ELR (cell line): Measurements from ENCODE around the gene SEPTIN11.
"Not testable (repeated sequence)": the region's sequence is repeated elsewhere in the genome, so short reads cannot be mapped to it uniquely, and the experiment has no call there.

Source experiments
- DNase-seq: peaks from one replicate; pipeline ENCODE4 v3.0.0-alpha.2; 2015; ENCODE audit warnings: low read depth

The SEPTIN11 gene

DNA sequence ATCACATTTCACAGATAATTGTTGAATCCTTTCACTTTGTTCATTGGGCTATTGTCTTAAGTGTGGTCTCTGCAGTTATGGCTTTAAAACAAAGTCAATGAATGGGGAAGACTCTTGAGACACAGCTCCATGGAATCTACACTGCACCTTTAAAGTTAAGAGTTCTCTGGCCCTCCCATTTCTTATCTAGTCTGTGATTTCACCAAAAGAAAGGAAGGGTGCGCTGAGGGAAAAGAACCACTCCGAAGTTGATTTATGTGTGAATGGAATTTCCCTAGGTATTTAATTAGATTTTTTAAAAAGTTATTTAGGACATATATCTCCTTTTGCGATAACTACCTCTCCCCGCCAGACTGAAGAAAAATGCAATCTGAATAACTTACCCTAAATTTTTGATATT lies 2.5 kb downstream of the SEPTIN11 start:
- DNase-seq = no peak

DNA sequence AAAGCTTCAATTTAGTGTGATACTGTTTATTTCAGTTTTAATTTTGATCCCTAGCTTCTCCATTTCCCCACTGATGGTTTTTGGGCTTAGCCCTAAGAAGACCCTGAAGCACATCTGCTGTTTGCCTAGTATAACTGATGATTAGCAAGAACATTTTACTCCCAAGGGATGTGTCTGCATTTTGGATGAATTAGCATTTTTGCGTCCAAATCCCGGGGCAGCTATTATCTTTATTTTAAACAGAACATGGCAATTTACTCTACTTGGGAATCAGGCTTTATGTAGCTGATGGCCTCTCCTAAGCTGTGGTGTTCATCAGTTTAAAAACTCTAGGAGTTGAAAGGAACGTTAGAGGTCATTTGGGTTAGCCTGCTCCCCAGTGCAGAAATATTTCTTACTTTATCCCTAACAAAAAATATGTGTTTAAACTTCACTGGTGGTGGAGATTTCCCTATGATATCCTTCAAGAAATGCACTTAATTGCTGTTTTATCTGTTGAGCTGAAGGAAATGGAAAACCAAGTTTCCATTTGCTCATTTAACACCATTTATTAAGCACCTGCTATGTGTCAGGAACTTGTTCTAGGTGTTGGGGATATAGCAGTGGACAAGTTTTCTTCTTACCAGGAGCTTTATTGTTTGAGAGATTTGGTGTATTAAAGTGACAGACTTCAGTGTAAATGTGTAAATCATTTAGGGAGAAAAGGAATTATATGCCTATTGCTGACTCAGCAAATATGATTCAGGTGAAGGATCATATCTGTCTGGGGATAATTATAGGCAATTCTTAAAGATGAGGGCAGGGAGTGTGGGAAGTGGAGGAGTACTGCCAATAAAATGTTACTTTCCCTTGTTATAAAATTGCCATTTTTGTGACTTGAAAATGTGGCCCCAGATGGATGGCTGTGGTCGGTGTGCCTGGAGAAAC lies 3.4 kb downstream of the SEPTIN11 start:
- no peak for DNase-seq

DNA sequence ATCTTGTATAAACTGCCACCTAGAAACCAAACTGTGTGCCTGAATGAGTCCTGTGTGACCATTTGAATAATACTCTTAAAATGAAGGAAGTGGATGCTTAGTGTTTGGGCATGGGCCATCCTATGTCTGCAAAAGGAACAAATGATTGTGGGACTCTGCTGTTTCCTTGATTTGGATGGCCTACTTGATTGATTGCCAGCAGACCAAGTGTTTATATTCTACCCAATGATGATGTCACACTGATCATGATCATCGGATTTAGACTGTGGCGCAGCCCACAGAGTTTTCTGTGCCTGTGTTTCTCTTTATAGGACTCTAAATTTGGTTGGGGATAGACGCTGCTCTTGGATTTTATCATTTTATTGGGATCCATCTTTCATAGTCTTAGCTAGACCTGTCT lies 4.4 kb downstream of the SEPTIN11 start:
- no peak for DNase-seq

DNA sequence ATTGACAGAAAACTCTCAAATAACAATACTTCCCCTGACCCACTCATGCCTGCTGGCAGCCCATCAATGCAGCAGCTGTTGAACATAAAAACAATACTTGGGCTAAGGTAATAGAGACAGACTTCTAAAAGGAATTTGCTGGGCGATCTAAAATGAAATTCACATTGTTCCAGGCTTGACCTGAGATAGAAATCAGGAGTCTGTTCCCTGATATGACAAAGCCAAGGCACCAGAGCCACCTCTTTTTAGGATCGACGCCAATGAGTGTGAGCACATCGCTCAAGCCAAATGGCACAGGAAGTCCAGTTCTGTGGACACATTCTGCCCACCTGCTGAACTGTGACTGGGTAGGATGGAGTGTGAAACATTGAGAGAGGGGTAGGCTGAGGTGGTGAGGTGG lies 4.9 kb downstream of the SEPTIN11 start:
- no peak for DNase-seq

DNA sequence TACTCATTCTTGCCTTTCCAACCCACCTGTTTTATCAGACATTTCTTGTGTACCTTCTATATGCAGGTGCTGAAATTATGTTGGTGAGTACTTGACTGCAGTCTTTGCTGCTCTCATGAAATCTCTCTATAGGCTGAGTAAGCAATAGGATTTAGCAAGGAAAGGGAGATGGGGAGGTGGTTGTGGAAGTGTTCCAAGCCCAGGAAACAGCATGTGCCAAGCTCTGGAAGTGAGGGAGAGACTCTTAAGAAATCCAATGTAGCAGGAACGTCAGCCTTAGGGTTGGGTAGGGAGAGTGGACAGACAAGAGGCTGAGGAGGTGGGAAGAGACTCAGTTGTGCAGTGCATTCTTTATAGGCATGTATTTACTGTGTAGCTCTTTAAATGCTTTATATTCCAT lies 5.6 kb downstream of the SEPTIN11 start:
- no peak for DNase-seq

DNA sequence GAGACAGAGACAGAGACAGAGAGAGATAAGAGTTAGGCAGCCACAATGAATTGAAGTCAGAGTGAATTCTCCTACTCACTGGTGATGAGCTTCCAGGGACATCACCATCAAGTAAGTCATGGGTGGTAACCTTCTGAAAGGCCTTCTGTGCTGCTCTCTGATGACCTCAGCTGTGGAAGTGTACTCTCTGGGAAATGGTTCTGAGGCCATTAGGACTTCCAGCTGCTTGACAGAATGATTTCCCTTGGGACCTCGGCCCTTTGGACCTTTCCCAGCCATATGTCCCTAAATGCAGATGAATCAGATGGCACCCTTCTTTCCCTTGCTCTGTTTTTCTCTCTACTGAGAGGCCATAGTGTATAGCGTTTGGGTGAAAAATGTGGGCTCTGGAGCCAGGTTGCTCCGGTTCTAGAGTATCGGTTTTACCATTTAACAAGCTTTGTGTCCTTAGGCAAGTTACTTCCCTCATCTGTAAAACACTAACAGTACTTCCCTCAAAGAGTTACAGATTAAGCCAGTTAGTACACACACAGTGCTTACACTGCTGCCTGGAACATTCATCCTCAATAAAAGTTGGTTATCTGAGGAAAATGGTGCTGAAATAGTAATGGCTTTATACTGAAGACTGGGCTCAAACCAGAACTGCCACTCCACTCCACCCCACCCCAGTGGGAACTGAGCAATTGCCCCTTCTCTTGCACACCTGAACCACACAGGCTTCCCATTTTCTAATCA lies 7.6 kb downstream of the SEPTIN11 start:
- no peak for DNase-seq

DNA sequence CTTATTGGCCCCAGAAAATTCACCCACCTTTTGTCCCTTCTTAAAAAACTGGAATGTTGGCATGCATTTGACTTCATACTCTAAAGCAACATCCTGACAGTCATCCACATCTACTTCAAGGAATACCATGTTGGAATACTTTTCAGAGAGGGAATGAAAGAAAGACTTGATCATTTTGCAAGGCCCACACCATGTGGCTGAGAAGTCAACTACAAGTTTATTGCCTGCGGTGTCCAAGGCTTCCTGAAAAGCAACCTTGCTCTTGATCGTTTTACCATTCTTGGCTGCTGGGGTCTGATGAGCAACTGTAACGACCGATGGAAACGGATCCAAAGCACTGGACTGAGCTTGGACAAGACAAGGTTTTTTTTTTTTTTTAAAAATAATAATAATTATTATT lies 9.3 kb downstream of the SEPTIN11 start:
- DNase-seq = no peak

DNA sequence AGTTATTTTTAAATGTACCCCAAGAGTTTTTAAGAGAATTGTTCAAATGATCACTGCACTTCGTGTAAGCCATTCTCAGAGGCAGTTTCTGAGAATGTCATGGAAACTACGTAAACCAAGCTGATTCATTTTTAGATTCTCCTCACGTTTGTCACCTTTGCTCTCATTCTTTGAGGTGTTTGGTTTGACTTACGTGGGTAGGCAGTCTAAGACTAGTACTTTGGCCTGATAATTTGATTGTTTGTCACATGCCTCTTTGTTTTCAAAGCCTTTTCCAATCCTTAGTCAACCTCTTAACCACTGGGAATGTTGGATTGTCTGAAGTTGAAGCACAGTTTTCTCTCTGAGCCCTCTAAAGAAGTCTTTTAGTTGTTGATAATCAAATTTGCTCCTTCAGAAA lies 10.5 kb downstream of the SEPTIN11 start:
- peak; percentile 27 for DNase-seq

DNA sequence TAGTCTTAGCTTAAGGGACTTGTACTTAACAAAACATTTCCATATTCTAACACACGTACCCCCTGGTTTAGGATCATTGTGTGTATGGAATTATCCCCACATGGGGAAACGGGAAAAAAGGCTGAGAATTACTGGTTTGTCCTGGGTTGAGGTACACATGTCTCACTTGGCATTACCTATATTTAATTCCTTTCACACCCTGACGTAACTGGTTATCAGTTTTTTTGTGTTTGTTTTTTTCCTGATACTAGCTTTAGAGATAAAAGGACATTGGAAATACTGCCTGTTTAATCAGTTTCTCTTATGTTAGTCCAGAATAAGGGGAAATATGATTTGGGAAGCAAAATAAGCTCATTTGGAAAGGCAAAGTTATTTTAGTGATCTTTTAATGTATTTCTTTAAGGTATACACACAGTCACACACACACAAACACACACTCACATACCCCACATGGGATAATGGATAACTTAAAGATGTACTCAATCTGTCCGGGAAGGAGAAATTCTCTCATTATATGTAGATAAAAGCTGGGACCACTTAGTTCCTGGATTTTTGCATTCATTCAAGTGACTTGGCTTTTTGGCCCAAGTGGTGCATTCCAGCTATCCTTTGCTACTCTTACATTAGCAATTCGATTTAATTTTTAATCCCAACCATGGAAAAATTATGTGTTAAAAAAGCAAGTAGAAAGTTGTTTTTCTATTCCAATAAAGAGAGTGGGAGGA lies 13.0 kb downstream of the SEPTIN11 start:
- no peak for DNase-seq

DNA sequence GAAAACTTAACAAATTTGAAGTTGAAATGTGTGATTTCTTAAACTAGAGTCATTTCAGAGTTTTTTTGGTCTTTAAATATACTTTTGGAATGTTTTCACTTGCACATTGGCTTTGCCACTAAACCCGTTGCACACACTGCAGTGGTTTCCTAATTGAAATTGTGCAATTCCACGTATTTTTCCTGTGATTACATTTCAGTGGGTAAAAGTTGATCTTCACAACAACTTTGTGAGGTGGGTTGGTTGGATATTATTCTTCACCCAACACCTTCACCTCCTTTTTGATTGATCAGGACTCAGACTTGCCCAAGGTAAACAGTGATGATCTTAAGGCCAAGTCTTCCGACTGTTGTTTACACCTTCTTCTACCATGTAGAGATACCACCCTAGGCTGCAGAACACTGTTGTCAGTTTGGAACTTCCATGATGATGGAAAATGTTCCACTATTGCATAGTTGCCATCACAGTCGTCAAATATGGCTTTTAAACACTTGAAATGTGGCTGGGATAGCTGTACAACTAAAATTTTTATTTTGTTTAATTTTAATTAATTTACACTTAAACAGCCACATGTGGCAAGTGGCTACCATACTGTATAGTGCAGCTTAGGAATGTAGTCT lies 13.7 kb downstream of the SEPTIN11 start:
- no peak for DNase-seq

DNA sequence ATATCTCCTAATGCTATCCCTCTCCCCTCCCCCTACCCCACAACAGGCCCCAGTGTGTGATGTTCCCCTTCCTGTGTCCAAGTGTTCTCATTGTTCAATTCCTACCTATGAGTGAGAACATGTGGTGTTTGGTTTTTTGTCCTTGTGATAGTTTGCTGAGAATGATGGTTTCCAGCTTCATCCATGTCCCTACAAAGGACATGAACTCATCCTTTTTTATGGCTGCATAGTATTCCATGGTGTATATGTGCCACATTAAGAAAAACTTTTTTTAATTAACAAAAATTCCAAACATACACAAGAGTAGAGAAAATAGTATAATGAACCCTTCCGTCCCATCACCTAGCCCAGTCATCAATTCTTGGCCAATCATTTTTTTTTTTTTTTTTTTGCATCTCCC lies 14.4 kb downstream of the SEPTIN11 start:
- not testable (repeated sequence) for DNase-seq

DNA sequence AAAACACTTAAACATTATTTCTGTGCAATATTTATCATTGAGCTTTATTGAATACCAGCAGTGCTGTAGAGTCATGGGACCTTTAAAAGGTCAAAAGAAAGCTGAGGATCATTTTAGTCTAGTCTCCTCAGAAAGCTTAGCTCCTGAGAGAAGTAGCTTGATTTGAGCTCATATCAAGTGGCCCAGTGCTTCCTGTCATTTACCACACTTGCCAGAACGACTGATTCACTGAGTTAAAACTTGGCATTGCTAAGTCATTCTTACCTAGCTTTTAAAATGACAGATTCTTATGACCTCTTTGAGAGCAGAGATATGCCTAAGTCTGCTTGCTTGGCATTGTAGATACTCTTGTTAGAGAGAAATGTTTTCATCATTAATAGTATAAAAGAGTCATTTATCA lies 15.2 kb downstream of the SEPTIN11 start:
- no peak for DNase-seq

DNA sequence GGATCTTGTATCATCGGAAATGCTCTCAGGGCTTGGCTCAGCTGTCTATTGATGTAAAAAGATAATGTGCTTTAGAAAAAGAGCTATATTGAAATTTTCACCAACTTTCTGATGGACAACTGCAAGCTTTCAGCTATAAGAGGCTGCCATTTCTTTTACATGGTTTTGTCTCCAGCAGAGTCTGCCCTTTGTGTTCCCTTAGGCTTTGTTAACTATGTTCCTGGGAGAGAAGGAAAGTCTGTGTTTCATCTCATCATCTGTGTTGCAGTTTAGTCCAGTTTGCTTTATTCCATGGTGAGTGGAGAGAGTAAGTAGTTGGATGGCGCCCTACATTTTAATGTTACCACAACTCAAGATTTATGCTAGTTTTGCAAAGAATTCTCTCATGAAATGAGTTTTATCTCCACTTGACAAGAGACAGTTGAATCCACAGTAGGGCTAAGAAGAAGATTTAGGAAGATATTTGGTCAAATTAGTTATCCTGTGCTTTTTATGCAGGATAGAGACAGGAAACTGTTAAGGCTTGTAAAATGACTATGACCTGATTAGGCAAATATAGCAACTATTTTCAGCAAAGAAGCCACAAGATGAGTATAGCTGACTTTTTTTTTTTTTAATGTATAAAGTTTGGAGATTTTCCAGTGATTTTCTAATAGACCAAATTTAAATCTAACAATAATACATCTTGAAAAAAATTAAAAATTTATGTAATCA lies 16.5 kb downstream of the SEPTIN11 start:
- DNase-seq = no peak

DNA sequence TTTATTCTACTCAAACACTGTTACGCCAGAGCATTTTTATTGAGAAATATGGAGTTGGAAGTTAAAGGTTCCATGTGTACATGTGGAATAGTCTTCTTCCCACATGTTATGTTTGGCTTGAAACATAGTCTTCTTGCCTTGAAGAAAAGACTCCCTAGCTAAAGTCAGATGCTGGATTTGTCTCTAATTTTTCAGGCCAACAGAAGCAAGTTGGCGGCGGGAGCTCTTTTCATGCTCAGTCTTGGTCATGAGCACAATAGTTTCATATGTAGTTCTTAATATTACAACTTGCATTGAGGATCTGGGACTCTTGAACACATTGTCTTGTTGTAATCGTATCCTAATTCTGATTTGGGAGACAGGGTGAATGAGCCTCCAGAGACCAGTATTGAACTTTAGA lies 19.4 kb downstream of the SEPTIN11 start:
- DNase-seq = no peak

DNA sequence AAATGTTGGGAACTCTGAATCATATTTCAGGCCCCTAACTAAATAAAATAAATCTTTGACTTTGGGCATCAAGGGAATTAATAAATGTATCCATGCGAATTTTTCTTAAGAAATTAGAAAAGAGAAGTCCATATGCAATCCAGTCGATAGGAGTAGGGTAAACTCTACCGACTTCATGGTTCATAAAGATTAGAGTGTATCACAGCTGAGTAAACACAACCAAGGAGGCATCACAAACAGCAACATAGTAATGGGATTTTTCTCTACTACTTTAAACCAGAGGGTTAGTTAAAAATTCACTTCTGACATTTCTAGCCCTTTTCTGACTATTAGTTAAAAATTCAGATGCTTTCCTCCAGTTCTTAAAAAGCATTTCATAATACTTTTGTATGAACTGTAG lies 19.9 kb downstream of the SEPTIN11 start:
- DNase-seq = no peak

DNA sequence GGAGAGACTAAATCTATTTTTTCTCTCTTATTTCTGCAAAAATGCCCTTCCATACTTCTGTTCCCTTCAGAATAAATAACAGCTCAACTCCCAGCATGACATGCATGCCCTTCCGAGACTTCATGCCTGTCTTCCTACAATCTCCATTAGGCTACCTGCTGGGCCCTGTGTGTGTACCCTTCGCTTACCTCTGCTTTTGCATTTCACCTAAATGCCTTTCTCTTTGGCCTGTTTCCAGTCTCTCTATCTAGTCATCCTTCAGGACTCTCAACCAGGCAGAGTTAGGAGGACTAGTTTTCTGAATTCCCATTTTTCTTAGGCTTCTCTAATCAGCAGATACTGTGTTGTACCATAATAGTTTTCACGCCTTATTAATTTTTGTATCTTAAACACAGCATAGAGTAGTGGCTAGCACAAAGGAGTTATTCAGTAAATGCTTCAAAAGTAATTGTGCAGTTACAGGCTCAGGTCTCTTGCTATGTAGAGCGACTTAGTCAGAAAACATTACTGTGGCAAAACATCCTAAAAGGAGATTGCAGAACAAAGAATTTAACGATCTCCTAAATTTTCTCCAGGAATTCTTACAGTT lies 20.5 kb downstream of the SEPTIN11 start:
- no peak for DNase-seq

DNA sequence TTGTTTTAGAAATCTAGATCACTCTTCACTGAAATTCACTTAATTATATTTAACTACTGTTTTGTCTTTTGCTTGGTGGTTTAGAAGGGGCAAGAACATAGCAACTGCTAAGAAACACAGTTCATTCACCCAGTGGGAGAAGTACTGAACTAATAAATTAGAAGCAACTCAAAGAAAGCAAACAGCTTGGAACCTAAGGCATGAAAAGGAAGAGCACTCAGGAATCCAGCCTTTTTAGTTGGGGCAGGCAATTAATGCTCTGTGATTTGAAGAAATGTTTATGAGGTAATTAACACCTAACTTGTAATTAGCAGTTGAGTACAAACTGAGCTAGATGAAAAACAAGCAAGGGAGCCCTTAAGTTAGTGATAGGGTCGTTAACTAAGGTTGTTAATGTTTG lies 22.8 kb downstream of the SEPTIN11 start:
- DNase-seq = no peak

DNA sequence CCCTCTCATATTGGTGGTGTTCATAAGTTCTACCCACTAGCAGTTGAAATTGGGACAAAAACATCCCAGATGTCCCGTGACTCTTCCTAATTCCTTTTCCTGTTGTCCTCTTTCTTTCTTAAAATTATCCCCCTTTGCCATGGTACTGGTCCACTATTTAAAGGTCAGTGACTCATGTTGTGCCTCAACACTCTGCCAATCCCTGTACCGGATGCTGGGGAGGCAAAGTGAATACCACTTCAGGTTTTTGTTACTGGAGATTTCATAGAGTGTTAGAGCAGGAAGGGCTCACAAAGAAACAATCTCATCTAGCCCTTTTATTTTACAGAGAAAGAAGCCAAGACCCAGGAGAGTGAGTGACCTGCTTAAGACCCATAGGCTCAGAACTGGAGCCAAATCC lies 24.6 kb downstream of the SEPTIN11 start:
- peak; percentile 25 for DNase-seq

DNA sequence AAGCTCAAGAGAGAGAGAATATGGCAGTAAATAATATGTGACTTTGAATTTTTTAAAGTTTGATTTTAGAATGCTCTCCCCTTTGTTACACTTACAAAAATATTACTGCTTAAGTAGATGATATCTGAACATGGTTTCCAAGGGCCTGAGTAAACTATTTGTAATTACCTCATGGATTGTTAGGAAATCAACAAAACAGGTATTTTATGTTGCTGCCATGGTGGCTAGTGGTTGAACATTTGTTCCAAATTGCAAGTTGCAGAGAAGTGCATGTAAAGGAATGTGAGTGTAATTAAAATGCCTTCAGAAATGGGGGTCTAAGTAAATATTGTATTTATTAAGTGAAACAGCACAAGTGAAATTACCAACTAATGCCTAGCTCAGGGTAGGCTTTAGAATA lies 27.6 kb downstream of the SEPTIN11 start:
- DNase-seq = no peak

DNA sequence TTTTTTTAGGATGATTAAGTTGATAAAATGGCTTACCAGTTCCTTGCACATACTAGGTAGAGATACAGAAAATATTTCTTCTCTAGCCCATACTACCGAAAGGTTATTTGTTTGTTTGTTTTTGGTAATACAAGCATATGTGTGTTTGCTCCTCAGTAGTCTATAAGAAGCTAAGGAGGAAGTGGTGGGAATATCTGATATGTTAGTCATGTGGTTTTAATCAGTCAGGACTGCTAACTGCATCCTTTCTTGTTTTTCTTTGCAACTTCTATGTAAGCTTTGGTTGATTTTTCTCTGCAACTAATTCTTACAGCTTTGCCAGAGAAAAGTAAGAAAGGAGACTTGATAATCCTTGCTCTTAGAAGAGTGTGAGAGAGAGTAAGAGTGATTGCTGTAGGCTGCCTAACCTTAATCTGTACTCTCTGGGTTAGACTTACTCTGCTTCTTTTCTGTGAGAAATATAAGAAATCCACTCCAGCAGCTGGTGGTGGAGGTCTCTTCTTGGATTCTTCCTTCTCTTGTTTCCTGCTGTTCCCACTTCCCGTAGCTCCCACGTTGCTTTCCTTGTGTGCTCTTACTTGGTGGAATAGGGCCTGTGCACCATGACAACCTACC lies 28.3 kb downstream of the SEPTIN11 start:
- DNase-seq = peak; percentile 91

DNA sequence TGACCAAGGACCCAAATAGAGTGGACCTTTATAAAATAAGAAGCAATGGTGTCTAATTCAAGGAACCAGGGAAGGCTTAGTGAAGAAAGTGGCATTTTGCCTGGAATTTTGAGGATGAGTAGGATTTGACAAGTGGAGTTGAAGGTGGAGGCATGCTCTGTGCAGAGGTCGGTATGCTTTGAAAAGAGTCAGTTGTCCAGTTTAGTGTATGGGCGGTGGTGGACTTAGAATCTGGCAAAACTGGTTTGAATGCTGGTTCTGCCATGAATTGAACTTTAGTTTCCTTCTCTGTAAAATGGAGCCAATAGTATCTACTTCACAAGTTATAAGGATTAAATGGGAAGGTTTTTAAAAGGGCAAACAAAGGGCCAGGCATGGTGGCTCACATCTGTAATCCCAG lies 29.7 kb downstream of the SEPTIN11 start:
- no peak for DNase-seq
